ENCODE data around the gene CLPTM1L. TPM values are rescaled to one million over a fixed set of nuclear protein-coding genes. Genes with fewer than 3 reads are reported as not detected.

Gene CLPTM1L
- total RNA-seq, 2 experiments from 2014 or later = 395 TPM

DNA sequence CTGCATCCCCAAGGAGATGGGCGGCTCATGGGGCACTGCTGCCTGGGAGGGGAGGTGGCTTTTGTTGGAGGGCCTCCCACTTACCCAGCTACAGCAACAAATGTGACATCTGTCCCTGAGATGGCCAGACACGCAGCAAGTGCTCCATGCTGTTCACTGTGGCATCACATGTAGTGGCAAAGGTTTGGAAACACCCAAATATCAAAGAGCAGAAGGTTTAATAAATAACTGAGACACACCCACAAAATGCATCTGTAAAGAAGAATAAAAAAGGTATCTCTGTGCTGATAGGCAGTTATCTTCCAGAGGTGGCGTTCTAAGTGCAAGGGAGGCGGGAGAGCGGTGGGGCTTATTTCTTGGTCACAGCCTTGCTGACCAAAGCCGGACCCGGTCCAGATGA, 23.3 kb upstream of the CLPTM1L start:
- no peaks in the 10 kb centered on the region for H3K9me3 ChIP-seq (ENCODE audit: low read length)
- H4K20me1 ChIP-seq (ENCODE audit: insufficient read depth, low read length) = no peaks in the 10 kb centered on the region
- no peak overlapping the region for H2AFZ ChIP-seq (ENCODE audit: low read length)
- no peak overlapping the region for H3K4me2 ChIP-seq (ENCODE audit: low read length)
- ChIA-PET CTCF (ENCODE audit: unreplicated experiment) (no interaction called here), POLR2A (interaction anchor here (1.7 kb wide), 1 partner anchor 13 kb away, joined by 4 read pairs; no protein-coding TSS in a partner anchor)
- no TSS peak for BruUV-seq (replicated peaks)
- intact Hi-C loops (cut with micrococcal nuclease; ENCODE audit: unreplicated experiment) = no loop called here
- H3K9me2 ChIP-seq (ENCODE audit: insufficient read depth, low read length) = no peaks in the 10 kb centered on the region
- no peaks in the 10 kb centered on the region for H3K36me3 ChIP-seq (ENCODE audit: insufficient read depth, low read length)
- H3K4me3 ChIP-seq (ENCODE audit: low read depth, low read length, poor library complexity, severe bottlenecking) = no peak overlapping the region
- DNase-seq (ENCODE audit: low spot score) = no peak
- no peaks in the 10 kb centered on the region for H3K79me2 ChIP-seq (ENCODE audit: insufficient read depth, low read depth, low read length)
- no peak overlapping the region for H3K27ac ChIP-seq (ENCODE audit: low read depth, low read length, poor library complexity, severe bottlenecking)
- peaks cover 49% of the 10 kb centered on the region for H3K4me1 ChIP-seq (ENCODE audit: insufficient read depth, low read length, poor library complexity, severe bottlenecking)
- TF ChIP-seq, protein P1, sequence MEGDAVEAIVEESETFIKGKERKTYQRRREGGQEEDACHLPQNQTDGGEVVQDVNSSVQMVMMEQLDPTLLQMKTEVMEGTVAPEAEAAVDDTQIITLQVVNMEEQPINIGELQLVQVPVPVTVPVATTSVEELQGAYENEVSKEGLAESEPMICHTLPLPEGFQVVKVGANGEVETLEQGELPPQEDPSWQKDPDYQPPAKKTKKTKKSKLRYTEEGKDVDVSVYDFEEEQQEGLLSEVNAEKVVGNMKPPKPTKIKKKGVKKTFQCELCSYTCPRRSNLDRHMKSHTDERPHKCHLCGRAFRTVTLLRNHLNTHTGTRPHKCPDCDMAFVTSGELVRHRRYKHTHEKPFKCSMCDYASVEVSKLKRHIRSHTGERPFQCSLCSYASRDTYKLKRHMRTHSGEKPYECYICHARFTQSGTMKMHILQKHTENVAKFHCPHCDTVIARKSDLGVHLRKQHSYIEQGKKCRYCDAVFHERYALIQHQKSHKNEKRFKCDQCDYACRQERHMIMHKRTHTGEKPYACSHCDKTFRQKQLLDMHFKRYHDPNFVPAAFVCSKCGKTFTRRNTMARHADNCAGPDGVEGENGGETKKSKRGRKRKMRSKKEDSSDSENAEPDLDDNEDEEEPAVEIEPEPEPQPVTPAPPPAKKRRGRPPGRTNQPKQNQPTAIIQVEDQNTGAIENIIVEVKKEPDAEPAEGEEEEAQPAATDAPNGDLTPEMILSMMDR (conservative IDR thresholded peaks at IDR 0.05; ENCODE audit: low read length) = no peak
- no peak for TF ChIP-seq EZH2phosphoT487 (IDR thresholded peaks at IDR 0.05; ENCODE audit: borderline replicate concordance, low read depth, low read length)

DNA sequence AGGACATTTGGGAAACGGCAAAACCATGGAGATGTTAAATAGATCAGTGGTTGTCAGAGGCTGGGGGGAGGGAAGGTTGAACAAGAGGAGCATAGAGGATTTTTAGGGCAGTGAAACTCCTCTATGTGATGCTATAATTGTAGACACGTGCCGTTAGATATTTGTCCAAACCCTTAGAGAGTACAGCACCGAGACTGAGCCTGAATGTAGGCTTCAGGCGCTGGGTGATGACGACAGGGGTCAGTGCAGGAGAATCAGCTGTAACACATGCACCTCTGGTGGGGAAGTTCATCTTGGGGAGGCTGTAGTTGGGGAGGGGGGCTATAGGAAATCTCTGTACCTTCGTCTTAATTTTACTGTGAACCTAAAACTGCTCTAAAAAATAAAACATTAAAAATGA, 22.2 kb upstream of the CLPTM1L start:
- no peak for TF ChIP-seq EZH2phosphoT487 (IDR thresholded peaks at IDR 0.05; ENCODE audit: borderline replicate concordance, low read depth, low read length)
- TF ChIP-seq, protein P1 (conservative IDR thresholded peaks at IDR 0.05; ENCODE audit: low read length) = peak; percentile 29; the same call in 1 of the 2 replicates
- peak overlapping the region; percentile 71 for H3K4me2 ChIP-seq (ENCODE audit: low read length)
- no peaks in the 10 kb centered on the region for H3K9me3 ChIP-seq (ENCODE audit: low read length)
- no peaks in the 10 kb centered on the region for H3K36me3 ChIP-seq (ENCODE audit: insufficient read depth, low read length)
- POLR2A ChIA-PET = interaction anchor here (0.9 to 1.7 kb wide), 4 partner anchors 12 to 40 kb away, joined by 3 to 7 read pairs (median 4); no protein-coding TSS in a partner anchor
- peak overlapping the region; percentile 47 for H3K4me3 ChIP-seq (ENCODE audit: low read depth, low read length, poor library complexity, severe bottlenecking)
- peak overlapping the region; percentile 74 for H3K27ac ChIP-seq (ENCODE audit: low read depth, low read length, poor library complexity, severe bottlenecking)
- peak overlapping the region; percentile 88 for H2AFZ ChIP-seq (ENCODE audit: low read length)
- no peaks in the 10 kb centered on the region for H3K9me2 ChIP-seq (ENCODE audit: insufficient read depth, low read length)
- peaks cover 50% of the 10 kb centered on the region for H3K4me1 ChIP-seq (ENCODE audit: insufficient read depth, low read length, poor library complexity, severe bottlenecking)
- H4K20me1 ChIP-seq (ENCODE audit: insufficient read depth, low read length) = no peaks in the 10 kb centered on the region
- H3K79me2 ChIP-seq (ENCODE audit: insufficient read depth, low read depth, low read length) = no peaks in the 10 kb centered on the region
- intact Hi-C loops (cut with micrococcal nuclease; ENCODE audit: unreplicated experiment) = no loop called here
- BruUV-seq (replicated peaks) = no TSS peak
- peak; percentile 71 for DNase-seq (ENCODE audit: low spot score)
- CTCF ChIA-PET (ENCODE audit: unreplicated experiment) = no interaction called here

DNA sequence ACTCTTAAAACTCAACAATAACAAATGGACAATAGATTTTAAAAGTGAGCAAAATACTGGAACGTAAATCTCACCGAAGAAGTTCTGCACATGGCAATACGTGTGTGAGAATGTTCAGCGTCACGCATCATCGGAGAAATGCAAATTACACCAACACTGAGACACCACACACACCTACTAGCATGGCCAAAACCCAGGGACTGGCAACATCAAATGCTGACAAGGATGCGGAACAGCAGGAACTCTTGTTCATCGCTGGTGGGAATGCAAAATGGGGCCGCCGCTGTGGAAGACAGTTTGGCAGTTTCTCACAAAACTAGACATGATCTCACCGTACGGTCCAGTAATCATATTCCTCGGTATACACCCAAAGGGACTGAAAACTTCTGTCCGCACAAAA, 21.6 kb upstream of the CLPTM1L start:
- Histone ChIP-seq H3K36me3 (ENCODE audit: insufficient read depth, low read length) (no peaks in the 10 kb centered on the region), H2AFZ (ENCODE audit: low read length) (peak overlapping the region; percentile 88), H3K9me3 (ENCODE audit: low read length) (no peaks in the 10 kb centered on the region), H3K27ac (ENCODE audit: low read depth, low read length, poor library complexity, severe bottlenecking) (peak overlapping the region; percentile 74), H3K9me2 (ENCODE audit: insufficient read depth, low read length) (no peaks in the 10 kb centered on the region), H3K4me2 (ENCODE audit: low read length) (peak overlapping the region; percentile 71), H3K79me2 (ENCODE audit: insufficient read depth, low read depth, low read length) (no peaks in the 10 kb centered on the region), H3K4me1 (ENCODE audit: insufficient read depth, low read length, poor library complexity, severe bottlenecking) (peaks cover 43% of the 10 kb centered on the region), H3K4me3 (ENCODE audit: low read depth, low read length, poor library complexity, severe bottlenecking) (peak overlapping the region; percentile 47), H4K20me1 (ENCODE audit: insufficient read depth, low read length) (no peaks in the 10 kb centered on the region)
- ChIA-PET POLR2A (interaction anchor here (1.1 to 1.7 kb wide), 2 partner anchors 12 to 40 kb away, joined by 4 to 7 read pairs; no protein-coding TSS in a partner anchor), CTCF (ENCODE audit: unreplicated experiment) (no interaction called here)
- DNase-seq (ENCODE audit: low spot score) = peak; percentile 82
- BruUV-seq (replicated peaks) = no TSS peak
- intact Hi-C loops (cut with micrococcal nuclease; ENCODE audit: unreplicated experiment) = no loop called here
- TF ChIP-seq, protein P1 (conservative IDR thresholded peaks at IDR 0.05; ENCODE audit: low read length) = no peak
- TF ChIP-seq EZH2phosphoT487 (IDR thresholded peaks at IDR 0.05; ENCODE audit: borderline replicate concordance, low read depth, low read length) = no peak
